ENCODE results near the gene UTP25. TPM values are rescaled to one million over a fixed set of nuclear protein-coding genes. Genes with fewer than 3 reads are reported as not detected.
"Not testable (repeated sequence)": the region's sequence is repeated elsewhere in the genome, so short reads cannot be mapped to it uniquely, and the experiment has no call there.

UTP25 gene
- total RNA-seq, 2 donors from 2014 or later, result 5.7 to 11.6 TPM

- Histone ChIP-seq H3K4me3 (no peak overlapping the region), H3K27me3 (replicated peaks; ENCODE audit: insufficient read depth) (no peaks in the 10 kb centered on the region), H3K36me3 (no peaks in the 10 kb centered on the region), H3K27ac (no peak overlapping the region), H3K4me1 (ENCODE audit: control insufficient read depth in 1 of 2, low read depth in 2 of 2) (no peaks in the 10 kb centered on the region), H3K9me3 (no peaks in the 10 kb centered on the region)
- ATAC-seq (ENCODE audit: insufficient number of reproducible peaks, low FRiP score, low read depth), result no peak
- TF ChIP-seq, protein P1, sequence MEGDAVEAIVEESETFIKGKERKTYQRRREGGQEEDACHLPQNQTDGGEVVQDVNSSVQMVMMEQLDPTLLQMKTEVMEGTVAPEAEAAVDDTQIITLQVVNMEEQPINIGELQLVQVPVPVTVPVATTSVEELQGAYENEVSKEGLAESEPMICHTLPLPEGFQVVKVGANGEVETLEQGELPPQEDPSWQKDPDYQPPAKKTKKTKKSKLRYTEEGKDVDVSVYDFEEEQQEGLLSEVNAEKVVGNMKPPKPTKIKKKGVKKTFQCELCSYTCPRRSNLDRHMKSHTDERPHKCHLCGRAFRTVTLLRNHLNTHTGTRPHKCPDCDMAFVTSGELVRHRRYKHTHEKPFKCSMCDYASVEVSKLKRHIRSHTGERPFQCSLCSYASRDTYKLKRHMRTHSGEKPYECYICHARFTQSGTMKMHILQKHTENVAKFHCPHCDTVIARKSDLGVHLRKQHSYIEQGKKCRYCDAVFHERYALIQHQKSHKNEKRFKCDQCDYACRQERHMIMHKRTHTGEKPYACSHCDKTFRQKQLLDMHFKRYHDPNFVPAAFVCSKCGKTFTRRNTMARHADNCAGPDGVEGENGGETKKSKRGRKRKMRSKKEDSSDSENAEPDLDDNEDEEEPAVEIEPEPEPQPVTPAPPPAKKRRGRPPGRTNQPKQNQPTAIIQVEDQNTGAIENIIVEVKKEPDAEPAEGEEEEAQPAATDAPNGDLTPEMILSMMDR (IDR thresholded peaks at IDR 0.05), result no peak
- DNase-seq (ENCODE audit: low spot score), result no peak
Measured at GRCh38 chr1:209899948-209900347, 72.2 kb downstream of the UTP25 start.

- DNase-seq (ENCODE audit: low spot score), result no peak
- ATAC-seq (ENCODE audit: insufficient number of reproducible peaks, low FRiP score, low read depth), result no peak
- no peaks in the 10 kb centered on the region for H3K36me3 ChIP-seq
- no peak overlapping the region for H3K27ac ChIP-seq
- no peaks in the 10 kb centered on the region for H3K9me3 ChIP-seq
- no peaks in the 10 kb centered on the region for H3K4me1 ChIP-seq (ENCODE audit: control insufficient read depth in 1 of 2, low read depth in 2 of 2)
- H3K4me3 ChIP-seq, result no peak overlapping the region
- TF ChIP-seq, protein P1 (IDR thresholded peaks at IDR 0.05), result no peak
- no peaks in the 10 kb centered on the region for H3K27me3 ChIP-seq (replicated peaks; ENCODE audit: insufficient read depth)
Measured at GRCh38 chr1:209900734-209901133, 73.0 kb downstream of the UTP25 start.

DNA sequence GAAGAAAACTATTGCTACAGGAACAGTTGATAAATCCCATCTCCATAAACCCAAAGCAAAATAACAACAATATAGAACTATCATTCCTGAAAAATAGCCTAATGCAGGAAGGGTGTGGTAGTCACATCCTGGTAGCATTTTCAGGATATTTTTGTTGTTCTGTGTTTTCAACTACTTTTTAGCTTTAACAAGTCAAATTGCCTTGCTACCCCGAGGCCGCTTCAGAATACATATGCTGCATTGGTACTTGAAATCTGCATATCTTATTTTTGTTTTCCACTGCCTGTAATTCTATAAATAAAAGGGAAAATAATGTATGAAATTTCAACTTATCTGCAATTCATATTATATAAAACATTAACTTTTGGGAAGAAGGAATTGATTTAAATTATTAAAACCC lies 73.4 kb downstream of the UTP25 start:
- Histone ChIP-seq H3K36me3 (no peaks in the 10 kb centered on the region), H3K27me3 (replicated peaks; ENCODE audit: insufficient read depth) (no peaks in the 10 kb centered on the region), H3K4me3 (no peak overlapping the region), H3K9me3 (no peaks in the 10 kb centered on the region), H3K4me1 (ENCODE audit: control insufficient read depth in 1 of 2, low read depth in 2 of 2) (no peaks in the 10 kb centered on the region), H3K27ac (no peak overlapping the region)
- TF ChIP-seq, protein P1 (IDR thresholded peaks at IDR 0.05), result no peak
- DNase-seq (ENCODE audit: low spot score), result no peak
- ATAC-seq (ENCODE audit: insufficient number of reproducible peaks, low FRiP score, low read depth), result no peak

DNA sequence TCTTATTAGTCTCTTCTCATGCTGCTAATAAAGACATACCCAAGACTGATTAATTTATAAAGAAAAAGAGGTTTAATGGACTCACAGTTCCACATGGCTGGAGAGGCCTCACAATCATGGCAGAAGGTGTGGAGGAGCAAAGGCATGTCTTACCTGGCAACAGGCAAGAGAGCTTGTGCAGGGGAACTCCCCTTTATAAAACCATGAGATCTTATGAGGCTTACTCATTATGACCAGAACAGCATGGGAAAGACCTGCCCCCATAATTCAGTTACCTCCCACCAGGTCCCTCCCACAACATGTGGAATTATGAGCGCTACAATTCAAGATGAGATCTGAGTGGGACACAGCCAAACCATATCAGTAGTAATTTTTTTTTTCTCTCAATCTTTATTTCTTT lies 77.0 kb downstream of the UTP25 start:
- not testable (repeated sequence) for H3K27me3 ChIP-seq (replicated peaks; ENCODE audit: insufficient read depth); ATAC-seq (ENCODE audit: insufficient number of reproducible peaks, low FRiP score, low read depth); DNase-seq (ENCODE audit: low spot score); H3K4me3 ChIP-seq; H3K9me3 ChIP-seq; H3K27ac ChIP-seq; H3K4me1 ChIP-seq (ENCODE audit: control insufficient read depth in 1 of 2, low read depth in 2 of 2); H3K36me3 ChIP-seq

Other genes with a start within 250 kb of the UTP25 start
- gene CAMK1G, start 244.3 kb upstream of the UTP25 start, total RNA-seq, result not detected
- gene LAMB3, start 175.5 kb upstream of the UTP25 start, total RNA-seq, result 1 to 10 TPM; 3.4 to 5.1 TPM
- gene G0S2, start 152.6 kb upstream of the UTP25 start, total RNA-seq, result 10 to 100 TPM; 11.0 to 83.5 TPM
- gene HSD11B1, start 123.1 kb upstream of the UTP25 start, total RNA-seq, result 10 to 100 TPM; 15.7 to 24.4 TPM
- 10 to 100 TPM in 1 of 2 donors, 1 to 10 TPM in 1; 3.3 to 12.3 TPM for gene TRAF3IP3, start 71.9 kb upstream of the UTP25 start, total RNA-seq
- 1 to 10 TPM; 1.5 to 1.6 TPM for gene C1orf74, start 43.4 kb upstream of the UTP25 start, total RNA-seq
- gene IRF6, start 21.8 kb upstream of the UTP25 start, total RNA-seq, result 1 to 10 TPM; 3.9 to 4.1 TPM
- gene SYT14, start 110.2 kb downstream of the UTP25 start, total RNA-seq, result not detected